Measurements from ENCODE around the gene SLX4. TPM values are rescaled to one million over a fixed set of nuclear protein-coding genes. Genes with fewer than 3 reads are reported as not detected.

Gene SLX4
- total RNA-seq, 8 experiments from 2014 or later, result 3.3 to 8.4 (median 5.6) TPM

GRCh38 chr16:3602320-3602653 is 9.1 kb downstream of the SLX4 start:
- in situ Hi-C loops (cut with MboI; ENCODE audit: low pct_unique_long_range_greater_than_20kb in 2 of 9, low sequenced_read_pairs in 9 of 9, unreplicated experiment in 9 of 9), result no loop called here
- no peak overlapping the region for H3K27ac ChIP-seq

GRCh38 chr16:3601614-3602319 is 9.6 kb downstream of the SLX4 start:
- ATAC-seq (replicated peaks in 6 of 8), result no peak
- 86 to 100% (median 92%) methylated on average over 1 to 12 of the region's 13 CpGs; no CpG with 5 or more reads in 1 of the 10 experiments for WGBS, 10 experiments
- in situ Hi-C loops (cut with MboI; ENCODE audit: low pct_unique_long_range_greater_than_20kb in 2 of 9, low sequenced_read_pairs in 9 of 9, unreplicated experiment in 9 of 9), result no loop called here
- Histone ChIP-seq H3K4me1 (replicated peaks in 1 of 2) (no peaks in the 10 kb centered on the region), H3K4me3 (no peak overlapping the region), H3K27ac (no peak overlapping the region)

More at GRCh38 chr16:3602320-3602653, 9.1 kb downstream of the SLX4 start:
- Histone ChIP-seq H3K4me3 (no peak overlapping the region), H3K4me1 (replicated peaks in 1 of 2) (no peaks in the 10 kb centered on the region)
- 90 to 100% (median 100%) methylated on average over 1 to 5 of the region's 7 CpGs; no CpG with 5 or more reads in 4 of the 10 experiments for WGBS, 10 experiments
- no peak for ATAC-seq (replicated peaks in 6 of 8)

GRCh38 chr16:3599922-3600321 is 11.5 kb downstream of the SLX4 start:
- 67 to 100% (median 100%) methylated on average over 1 to 4 of the region's 4 CpGs; no CpG with 5 or more reads in 4 of the 10 experiments for WGBS, 10 experiments
- in situ Hi-C loops (cut with MboI; ENCODE audit: low pct_unique_long_range_greater_than_20kb in 2 of 9, low sequenced_read_pairs in 9 of 9, unreplicated experiment in 9 of 9), result no loop called here
- no peak for ATAC-seq (replicated peaks in 6 of 8)
- Histone ChIP-seq H3K27ac (no peak overlapping the region), H3K4me1 (replicated peaks in 1 of 2) (no peaks in the 10 kb centered on the region), H3K4me3 (no peak overlapping the region)

GRCh38 chr16:3599121-3599520 is 12.3 kb downstream of the SLX4 start:
- H3K4me3 ChIP-seq, result no peak overlapping the region
- H3K4me1 ChIP-seq (replicated peaks in 1 of 2), result no peaks in the 10 kb centered on the region
- in situ Hi-C loops (cut with MboI; ENCODE audit: low pct_unique_long_range_greater_than_20kb in 2 of 9, low sequenced_read_pairs in 9 of 9, unreplicated experiment in 9 of 9), result no loop called here
- no peak overlapping the region for H3K27ac ChIP-seq
- 87 to 95% (median 94%) methylated on average over 3 to 6 of the region's 8 CpGs; no CpG with 5 or more reads in 7 of the 10 experiments for WGBS, 10 experiments
- no peak for ATAC-seq (replicated peaks in 6 of 8)

- no peak for ATAC-seq (replicated peaks in 6 of 8)
- H3K4me1 ChIP-seq (replicated peaks in 1 of 2), result no peaks in the 10 kb centered on the region
- H3K27ac ChIP-seq, result no peak overlapping the region
- in situ Hi-C loops (cut with MboI; ENCODE audit: low pct_unique_long_range_greater_than_20kb in 2 of 9, low sequenced_read_pairs in 9 of 9, unreplicated experiment in 9 of 9), result no loop called here
- 88 to 100% (median 96%) methylated on average over 3 to 10 of the region's 12 CpGs; no CpG with 5 or more reads in 4 of the 10 experiments for WGBS, 10 experiments
- H3K4me3 ChIP-seq, result no peak overlapping the region
Observed at GRCh38 chr16:3598236-3598635, 13.2 kb downstream of the SLX4 start.

GRCh38 chr16:3597676-3598075 is 13.7 kb downstream of the SLX4 start:
- in situ Hi-C loops (cut with MboI; ENCODE audit: low pct_unique_long_range_greater_than_20kb in 2 of 9, low sequenced_read_pairs in 9 of 9, unreplicated experiment in 9 of 9), result no loop called here
- no peak for ATAC-seq (replicated peaks in 6 of 8)
- 96 to 100% (median 100%) methylated on average over 1 to 8 of the region's 17 CpGs; no CpG with 5 or more reads in 5 of the 10 experiments for WGBS, 10 experiments
- Histone ChIP-seq H3K27ac (no peak overlapping the region), H3K4me1 (replicated peaks in 1 of 2) (no peaks in the 10 kb centered on the region), H3K4me3 (no peak overlapping the region)

- Histone ChIP-seq H3K4me1 (replicated peaks in 1 of 2) (no peaks in the 10 kb centered on the region), H3K4me3 (no peak overlapping the region), H3K27ac (no peak overlapping the region)
- WGBS, 10 experiments, result 60 to 100% (median 97%) methylated on average over 1 to 7 of the region's 10 CpGs; no CpG with 5 or more reads in 3 of the 10 experiments
- in situ Hi-C loops (cut with MboI; ENCODE audit: low pct_unique_long_range_greater_than_20kb in 2 of 9, low sequenced_read_pairs in 9 of 9, unreplicated experiment in 9 of 9), result no loop called here
- ATAC-seq (replicated peaks in 6 of 8), result no peak
Observed at GRCh38 chr16:3597226-3597625, 14.2 kb downstream of the SLX4 start.

- in situ Hi-C loops (cut with MboI; ENCODE audit: low pct_unique_long_range_greater_than_20kb in 2 of 9, low sequenced_read_pairs in 9 of 9, unreplicated experiment in 9 of 9), result no loop called here
- no peaks in the 10 kb centered on the region for H3K4me1 ChIP-seq (replicated peaks in 1 of 2)
- no peak overlapping the region for H3K4me3 ChIP-seq
- H3K27ac ChIP-seq, result no peak overlapping the region
- WGBS, 10 experiments, result 89 to 100% (median 95%) methylated on average over 1 to 7 of the region's 27 CpGs; no CpG with 5 or more reads in 6 of the 10 experiments
- ATAC-seq (replicated peaks in 6 of 8), result peak in 1 of 8 experiments; percentile 16
Observed at GRCh38 chr16:3596101-3596861, 15.1 kb downstream of the SLX4 start.

GRCh38 chr16:3595521-3596021 is 15.8 kb downstream of the SLX4 start:
- ATAC-seq (replicated peaks in 6 of 8), result no peak
- in situ Hi-C loops (cut with MboI; ENCODE audit: low pct_unique_long_range_greater_than_20kb in 2 of 9, low sequenced_read_pairs in 9 of 9, unreplicated experiment in 9 of 9), result no loop called here
- H3K4me3 ChIP-seq, result no peak overlapping the region
- WGBS, 10 experiments, result 90 to 100% (median 100%) methylated on average over 1 to 4 of the region's 19 CpGs; no CpG with 5 or more reads in 4 of the 10 experiments
- no peaks in the 10 kb centered on the region for H3K4me1 ChIP-seq (replicated peaks in 1 of 2)
- no peak overlapping the region for H3K27ac ChIP-seq

- in situ Hi-C loops (cut with MboI; ENCODE audit: low pct_unique_long_range_greater_than_20kb in 2 of 9, low sequenced_read_pairs in 9 of 9, unreplicated experiment in 9 of 9), result no loop called here
- Histone ChIP-seq H3K27ac (no peak overlapping the region), H3K4me1 (replicated peaks in 1 of 2) (no peaks in the 10 kb centered on the region), H3K4me3 (no peak overlapping the region)
- WGBS, 10 experiments, result 88 to 100% (median 91%) methylated on average over 1 to 6 of the region's 11 CpGs; no CpG with 5 or more reads in 5 of the 10 experiments
- ATAC-seq (replicated peaks in 6 of 8), result no peak
Observed at GRCh38 chr16:3595110-3595486, 16.3 kb downstream of the SLX4 start.

- Histone ChIP-seq H3K4me1 (replicated peaks in 1 of 2) (no peaks in the 10 kb centered on the region), H3K4me3 (no peak overlapping the region), H3K27ac (no peak overlapping the region)
- ATAC-seq (replicated peaks in 6 of 8), result no peak
- in situ Hi-C loops (cut with MboI; ENCODE audit: low pct_unique_long_range_greater_than_20kb in 2 of 9, low sequenced_read_pairs in 9 of 9, unreplicated experiment in 9 of 9), result no loop called here
- 80 to 100% (median 97%) methylated on average over 1 to 10 of the region's 22 CpGs; no CpG with 5 or more reads in 6 of the 10 experiments for WGBS, 10 experiments
Observed at GRCh38 chr16:3594316-3595109, 16.9 kb downstream of the SLX4 start.

GRCh38 chr16:3592559-3592958 is 18.8 kb downstream of the SLX4 start:
- Histone ChIP-seq H3K4me1 (replicated peaks in 1 of 2) (no peaks in the 10 kb centered on the region), H3K27ac (no peak overlapping the region), H3K4me3 (no peak overlapping the region)
- 90 to 100% (median 95%) methylated on average over 1 to 10 of the region's 12 CpGs; no CpG with 5 or more reads in 2 of the 10 experiments for WGBS, 10 experiments
- ATAC-seq (replicated peaks in 6 of 8), result no peak
- in situ Hi-C loops (cut with MboI; ENCODE audit: low pct_unique_long_range_greater_than_20kb in 2 of 9, low sequenced_read_pairs in 9 of 9, unreplicated experiment in 9 of 9), result no loop called here

GRCh38 chr16:3591991-3592390 is 19.4 kb downstream of the SLX4 start:
- Histone ChIP-seq H3K4me1 (replicated peaks in 1 of 2) (no peaks in the 10 kb centered on the region), H3K27ac (no peak overlapping the region), H3K4me3 (no peak overlapping the region)
- 60 to 100% (median 94%) methylated on average over 1 to 4 of the region's 6 CpGs; no CpG with 5 or more reads in 5 of the 10 experiments for WGBS, 10 experiments
- in situ Hi-C loops (cut with MboI; ENCODE audit: low pct_unique_long_range_greater_than_20kb in 2 of 9, low sequenced_read_pairs in 9 of 9, unreplicated experiment in 9 of 9), result no loop called here
- no peak for ATAC-seq (replicated peaks in 6 of 8)
